Measurements from ENCODE around the gene CELSR1.

DNA sequence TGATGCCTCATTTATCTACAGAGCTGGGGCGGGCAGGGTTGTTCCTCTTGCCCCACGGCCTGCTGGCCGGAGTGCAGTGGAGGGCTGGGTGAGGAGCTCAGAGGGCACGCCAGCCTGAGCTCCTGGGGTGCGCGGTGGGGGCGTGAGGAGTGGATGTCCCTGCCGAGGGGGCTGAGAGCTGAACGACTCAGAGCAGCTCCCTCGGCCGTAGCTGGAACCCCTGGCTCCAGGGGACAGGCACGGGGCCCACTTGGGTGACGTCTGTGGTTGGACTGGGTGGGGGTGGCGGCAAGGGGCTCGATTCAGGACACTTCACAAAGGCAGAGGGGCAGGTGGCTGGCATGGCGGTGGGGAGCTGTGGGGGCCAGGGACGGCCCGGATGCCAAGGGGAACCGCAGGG is 139.5 kb downstream of the CELSR1 start:
- TF ChIP-seq TCF7 (IDR thresholded peaks at IDR 0.05; ENCODE audit: low read depth) (no peak), KDM1A (CRISPR knock-in tag; IDR thresholded peaks at IDR 0.05) (no peak), POLR2A (IDR thresholded peaks at IDR 0.05; ENCODE audit: insufficient read depth in 1 of 2, low read depth in 2 of 2, low read length in 2 of 2) (no peak)
- TF ChIP-seq, protein P1, sequence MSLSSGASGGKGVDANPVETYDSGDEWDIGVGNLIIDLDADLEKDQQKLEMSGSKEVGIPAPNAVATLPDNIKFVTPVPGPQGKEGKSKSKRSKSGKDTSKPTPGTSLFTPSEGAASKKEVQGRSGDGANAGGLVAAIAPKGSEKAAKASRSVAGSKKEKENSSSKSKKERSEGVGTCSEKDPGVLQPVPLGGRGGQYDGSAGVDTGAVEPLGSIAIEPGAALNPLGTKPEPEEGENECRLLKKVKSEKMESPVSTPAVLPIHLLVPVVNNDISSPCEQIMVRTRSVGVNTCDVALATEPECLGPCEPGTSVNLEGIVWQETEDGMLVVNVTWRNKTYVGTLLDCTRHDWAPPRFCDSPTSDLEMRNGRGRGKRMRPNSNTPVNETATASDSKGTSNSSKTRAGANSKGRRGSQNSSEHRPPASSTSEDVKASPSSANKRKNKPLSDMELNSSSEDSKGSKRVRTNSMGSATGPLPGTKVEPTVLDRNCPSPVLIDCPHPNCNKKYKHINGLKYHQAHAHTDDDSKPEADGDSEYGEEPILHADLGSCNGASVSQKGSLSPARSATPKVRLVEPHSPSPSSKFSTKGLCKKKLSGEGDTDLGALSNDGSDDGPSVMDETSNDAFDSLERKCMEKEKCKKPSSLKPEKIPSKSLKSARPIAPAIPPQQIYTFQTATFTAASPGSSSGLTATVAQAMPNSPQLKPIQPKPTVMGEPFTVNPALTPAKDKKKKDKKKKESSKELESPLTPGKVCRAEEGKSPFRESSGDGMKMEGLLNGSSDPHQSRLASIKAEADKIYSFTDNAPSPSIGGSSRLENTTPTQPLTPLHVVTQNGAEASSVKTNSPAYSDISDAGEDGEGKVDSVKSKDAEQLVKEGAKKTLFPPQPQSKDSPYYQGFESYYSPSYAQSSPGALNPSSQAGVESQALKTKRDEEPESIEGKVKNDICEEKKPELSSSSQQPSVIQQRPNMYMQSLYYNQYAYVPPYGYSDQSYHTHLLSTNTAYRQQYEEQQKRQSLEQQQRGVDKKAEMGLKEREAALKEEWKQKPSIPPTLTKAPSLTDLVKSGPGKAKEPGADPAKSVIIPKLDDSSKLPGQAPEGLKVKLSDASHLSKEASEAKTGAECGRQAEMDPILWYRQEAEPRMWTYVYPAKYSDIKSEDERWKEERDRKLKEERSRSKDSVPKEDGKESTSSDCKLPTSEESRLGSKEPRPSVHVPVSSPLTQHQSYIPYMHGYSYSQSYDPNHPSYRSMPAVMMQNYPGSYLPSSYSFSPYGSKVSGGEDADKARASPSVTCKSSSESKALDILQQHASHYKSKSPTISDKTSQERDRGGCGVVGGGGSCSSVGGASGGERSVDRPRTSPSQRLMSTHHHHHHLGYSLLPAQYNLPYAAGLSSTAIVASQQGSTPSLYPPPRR (CRISPR knock-in tag; IDR thresholded peaks at IDR 0.05; ENCODE audit: borderline replicate concordance) = no peak
